Cardiac fibroblast (primary cell): ENCODE data around the gene NFU1.

ENCODE experiments used
- DNase-seq, 2 donors: peaks; one replicate each; pipeline versions ENCODE4 v3.0.0 to v3.0.0-alpha.2; 2010; ENCODE audit warnings: low read depth in 2 of 2
- H3K4me3 ChIP-seq, 2 donors: replicated peaks in 1 of 2; 1 replicate in 1 of 2; 2 replicates in 1 of 2; pipeline ENCODE4 v1.5.1; 2011; ENCODE audit warnings: low read depth in 2 of 2, low read length in 2 of 2, mild to moderate bottlenecking in 2 of 2, moderate library complexity in 1 of 2
- CTCF ChIP-seq: IDR thresholded peaks from one replicate; pipeline ENCODE4 v1.5.1; 2011; ENCODE audit warnings: low read depth, mild to moderate bottlenecking, low read length, inconsistent platforms

Gene NFU1

DNA sequence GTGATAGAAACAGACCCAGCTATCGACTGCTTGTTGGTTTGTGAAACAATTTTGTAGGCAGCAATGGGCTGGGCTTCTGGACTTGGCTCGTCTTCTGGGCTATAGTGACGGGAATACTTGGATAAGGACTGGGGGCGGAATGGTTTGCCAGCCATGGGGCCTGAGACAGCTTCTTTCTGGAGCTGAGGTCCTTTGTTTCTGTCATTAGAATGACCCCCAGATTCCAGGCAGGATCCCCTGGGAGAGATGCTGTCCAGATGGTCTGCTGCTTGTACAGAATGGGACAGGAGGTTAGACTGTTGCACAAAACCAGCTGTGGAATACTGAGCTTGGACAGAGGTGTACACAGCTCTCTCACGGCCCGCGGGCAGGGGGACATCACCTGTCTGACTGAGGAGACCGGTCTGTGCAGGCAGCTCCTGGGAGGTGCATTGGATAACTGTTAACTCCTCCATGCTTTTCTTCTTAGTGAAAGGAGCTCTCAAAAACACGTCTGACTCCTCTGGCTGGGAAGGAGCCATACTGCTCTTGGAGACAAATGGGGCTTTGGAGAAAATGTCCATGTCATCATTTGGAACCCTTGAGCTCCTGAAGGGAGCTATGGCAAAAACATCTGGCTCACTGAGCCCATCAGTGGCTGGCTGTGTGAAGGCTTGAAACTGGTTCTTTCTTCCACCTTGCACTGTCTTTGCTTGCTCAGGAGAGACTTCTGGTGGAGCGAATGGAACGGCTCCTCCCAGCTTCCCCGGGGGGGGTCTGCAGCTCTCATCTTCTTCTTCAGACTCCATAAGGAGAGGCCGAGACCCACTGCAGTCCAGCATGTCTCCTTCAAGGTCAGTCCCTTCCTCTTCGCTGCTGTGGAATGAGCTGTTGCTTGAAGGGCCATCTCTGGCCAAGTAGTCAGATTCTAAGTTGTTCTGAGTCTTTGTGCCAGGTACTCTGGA is 28.6 kb upstream of the NFU1 start:
- DNase-seq = peak in 1 of 2 donors; percentile 57
- H3K4me3 ChIP-seq = no peak overlapping the region
- no peak for TF ChIP-seq CTCF

GRCh38 chr2:69464575-69464974 is 27.3 kb upstream of the NFU1 start:
- peak; percentile 84 to 90 for DNase-seq
- TF ChIP-seq CTCF = no peak
- no peak overlapping the region for H3K4me3 ChIP-seq

GRCh38 chr2:69462780-69463179 is 25.5 kb upstream of the NFU1 start:
- H3K4me3 ChIP-seq = no peak overlapping the region
- DNase-seq = no peak
- no peak for TF ChIP-seq CTCF

GRCh38 chr2:69461404-69461803 is 24.2 kb upstream of the NFU1 start:
- no peak for TF ChIP-seq CTCF
- no peak overlapping the region for H3K4me3 ChIP-seq
- DNase-seq = no peak

- no peak for DNase-seq
- no peak for TF ChIP-seq CTCF
- H3K4me3 ChIP-seq = no peak overlapping the region
These were observed 22.7 kb upstream of the NFU1 start for GRCh38 chr2:69459936-69460335.

DNA sequence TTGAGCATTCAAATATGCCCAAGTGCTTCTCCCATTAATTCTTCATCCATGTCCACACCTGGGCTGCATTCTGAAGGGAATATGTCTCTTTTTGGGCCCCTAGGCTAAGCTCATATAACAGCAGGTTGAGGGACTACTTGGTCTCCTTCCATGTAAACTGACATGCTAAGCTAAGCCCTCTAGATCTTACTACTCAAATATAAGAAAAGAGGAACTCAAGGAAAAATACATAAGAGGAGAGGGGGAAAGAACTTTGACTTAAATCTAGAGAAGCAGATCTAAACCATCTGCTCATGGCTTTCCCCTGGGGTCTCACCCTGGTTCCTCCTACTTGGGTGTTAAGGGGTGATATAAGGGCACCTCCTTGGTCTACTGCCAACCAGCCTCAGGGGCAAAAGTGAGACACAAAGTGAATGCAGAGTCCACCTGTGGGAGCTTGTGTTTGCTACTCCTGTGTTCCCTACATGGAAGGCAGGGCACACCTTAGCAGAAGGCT is 19.8 kb upstream of the NFU1 start:
- no peak for DNase-seq
- H3K4me3 ChIP-seq = no peak overlapping the region
- TF ChIP-seq CTCF = no peak

DNA sequence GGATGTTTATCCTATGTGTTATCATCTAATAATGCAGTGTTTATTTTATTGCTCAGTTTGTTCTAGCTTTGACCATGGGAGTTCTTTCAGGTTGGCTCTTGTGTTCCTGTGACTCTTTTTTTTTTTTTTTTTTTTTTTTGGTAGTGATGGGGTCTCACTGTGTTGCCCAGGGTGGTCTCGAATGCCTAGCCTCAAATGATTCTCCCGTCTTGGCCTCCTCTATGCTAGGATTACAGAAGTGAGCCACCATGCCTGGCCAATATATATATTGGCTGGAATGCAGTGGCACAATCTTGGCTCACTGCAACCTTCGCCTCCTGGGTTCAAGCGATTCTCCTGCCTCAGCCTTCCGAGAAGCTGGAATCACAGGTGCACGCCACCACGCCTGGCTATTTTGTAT is 18.9 kb upstream of the NFU1 start:
- H3K4me3 ChIP-seq = no peak overlapping the region
- no peak for DNase-seq
- no peak for TF ChIP-seq CTCF
